ENCODE measurements around the gene SNN.

The SNN gene

GRCh38 chr16:11689031-11689840, 21.0 kb downstream of the SNN start:
- no peak overlapping the region for H2BK12ac ChIP-seq (ENCODE audit: low read length)
- H3K9me3 ChIP-seq (replicated peaks in 1 of 2; ENCODE audit: control insufficient read depth in 2 of 2, insufficient read depth in 1 of 2, low read depth in 1 of 2, low read length in 2 of 2), result no peaks in the 10 kb centered on the region
- H3K4me1 ChIP-seq (ENCODE audit: control insufficient read depth in 2 of 2, insufficient read depth in 1 of 2, low read depth in 1 of 2, low read length in 2 of 2), result peaks cover 5 to 6% of the 10 kb centered on the region in 2 donors
- no peak overlapping the region for H3K14ac ChIP-seq (ENCODE audit: low read length)
- no peak overlapping the region for H2AK5ac ChIP-seq (ENCODE audit: low read depth, low read length)
- peaks cover 15 to 70% of the 10 kb centered on the region in 2 donors for H3K36me3 ChIP-seq (replicated peaks in 1 of 2; ENCODE audit: control insufficient read depth in 2 of 2, insufficient read depth in 2 of 2, low read length in 2 of 2)
- peaks cover 1% of the 10 kb centered on the region for H3K79me1 ChIP-seq (ENCODE audit: low read depth, low read length)
- no peak overlapping the region for H3K23ac ChIP-seq (ENCODE audit: low read depth, low read length, poor library complexity)
- no CpG with 5 or more reads among the region's 3 CpGs for WGBS, 2 donors (ENCODE audit: extremely low coverage in 2 of 2, insufficient read length in 2 of 2, insufficient replicate concordance in 1 of 2)
- no peak overlapping the region for H2BK5ac ChIP-seq (ENCODE audit: low read length)
- H3K27me3 ChIP-seq (ENCODE audit: control insufficient read depth in 3 of 3, insufficient read depth in 3 of 3, low read depth in 1 of 3, low read length in 3 of 3), result no peaks in the 10 kb centered on the region
- no peak overlapping the region for H2BK120ac ChIP-seq (ENCODE audit: low read depth, low read length)
- H3K4me3 ChIP-seq (ENCODE audit: low read length in 2 of 2), result no peak overlapping the region
- no peak overlapping the region for H3K4ac ChIP-seq (ENCODE audit: low read length)
- H3K4me2 ChIP-seq (ENCODE audit: insufficient read depth, low read length, poor library complexity, severe bottlenecking), result no peak overlapping the region
- H3K27ac ChIP-seq (replicated peaks; ENCODE audit: low read length), result no peak overlapping the region
- no peak overlapping the region for H2AFZ ChIP-seq (ENCODE audit: low read length)
- H4K91ac ChIP-seq (ENCODE audit: low read depth, low read length, poor library complexity), result no peak overlapping the region
- H4K8ac ChIP-seq (ENCODE audit: low read depth, low read length), result no peak overlapping the region
- H2BK15ac ChIP-seq (ENCODE audit: low read length), result no peak overlapping the region
- no peak for DNase-seq (ENCODE audit: low spot score)
- no peak overlapping the region for H3K9ac ChIP-seq (ENCODE audit: low read depth, low read length, poor library complexity)
- H3K18ac ChIP-seq (ENCODE audit: low read length), result no peak overlapping the region

- DNase-seq (ENCODE audit: low spot score), result no peak
- Histone ChIP-seq H4K91ac (ENCODE audit: low read depth, low read length, poor library complexity) (no peak overlapping the region), H3K18ac (ENCODE audit: low read length) (no peak overlapping the region), H3K36me3 (replicated peaks in 1 of 2; ENCODE audit: control insufficient read depth in 2 of 2, insufficient read depth in 2 of 2, low read length in 2 of 2) (peaks cover 21 to 71% of the 10 kb centered on the region in 2 donors), H2BK5ac (ENCODE audit: low read length) (no peak overlapping the region), H2AK5ac (ENCODE audit: low read depth, low read length) (no peak overlapping the region), H3K27ac (replicated peaks; ENCODE audit: low read length) (no peak overlapping the region), H4K8ac (ENCODE audit: low read depth, low read length) (no peak overlapping the region), H3K4ac (ENCODE audit: low read length) (no peak overlapping the region), H3K9me3 (replicated peaks in 1 of 2; ENCODE audit: control insufficient read depth in 2 of 2, insufficient read depth in 1 of 2, low read depth in 1 of 2, low read length in 2 of 2) (no peaks in the 10 kb centered on the region), H3K4me3 (ENCODE audit: low read length in 2 of 2) (no peak overlapping the region), H3K9ac (ENCODE audit: low read depth, low read length, poor library complexity) (no peak overlapping the region), H2BK120ac (ENCODE audit: low read depth, low read length) (no peak overlapping the region), H3K27me3 (ENCODE audit: control insufficient read depth in 3 of 3, insufficient read depth in 3 of 3, low read depth in 1 of 3, low read length in 3 of 3) (no peaks in the 10 kb centered on the region), H3K14ac (ENCODE audit: low read length) (no peak overlapping the region), H3K79me1 (ENCODE audit: low read depth, low read length) (peaks cover 1% of the 10 kb centered on the region), H3K23ac (ENCODE audit: low read depth, low read length, poor library complexity) (no peak overlapping the region), H2BK12ac (ENCODE audit: low read length) (no peak overlapping the region), H2BK15ac (ENCODE audit: low read length) (no peak overlapping the region), H3K4me2 (ENCODE audit: insufficient read depth, low read length, poor library complexity, severe bottlenecking) (no peak overlapping the region), H3K4me1 (ENCODE audit: control insufficient read depth in 2 of 2, insufficient read depth in 1 of 2, low read depth in 1 of 2, low read length in 2 of 2) (peaks cover 5 to 6% of the 10 kb centered on the region in 2 donors), H2AFZ (ENCODE audit: low read length) (no peak overlapping the region)
- no CpG with 5 or more reads among the region's 5 CpGs for WGBS, 2 donors (ENCODE audit: extremely low coverage in 2 of 2, insufficient read length in 2 of 2, insufficient replicate concordance in 1 of 2)
These were observed 23.0 kb downstream of the SNN start for GRCh38 chr16:11691235-11691634.

GRCh38 chr16:11691771-11692170, 23.5 kb downstream of the SNN start:
- Histone ChIP-seq H3K4me2 (ENCODE audit: insufficient read depth, low read length, poor library complexity, severe bottlenecking) (no peak overlapping the region), H3K9me3 (replicated peaks in 1 of 2; ENCODE audit: control insufficient read depth in 2 of 2, insufficient read depth in 1 of 2, low read depth in 1 of 2, low read length in 2 of 2) (no peaks in the 10 kb centered on the region), H2BK15ac (ENCODE audit: low read length) (no peak overlapping the region), H3K36me3 (replicated peaks in 1 of 2; ENCODE audit: control insufficient read depth in 2 of 2, insufficient read depth in 2 of 2, low read length in 2 of 2) (peaks cover 21 to 71% of the 10 kb centered on the region in 2 donors), H3K9ac (ENCODE audit: low read depth, low read length, poor library complexity) (peak overlapping the region; percentile 25), H3K79me1 (ENCODE audit: low read depth, low read length) (peaks cover 1% of the 10 kb centered on the region), H3K23ac (ENCODE audit: low read depth, low read length, poor library complexity) (no peak overlapping the region), H3K27ac (replicated peaks; ENCODE audit: low read length) (no peak overlapping the region), H2BK5ac (ENCODE audit: low read length) (no peak overlapping the region), H3K4ac (ENCODE audit: low read length) (no peak overlapping the region), H4K8ac (ENCODE audit: low read depth, low read length) (no peak overlapping the region), H3K18ac (ENCODE audit: low read length) (peak overlapping the region; percentile 25), H3K4me3 (ENCODE audit: low read length in 2 of 2) (no peak overlapping the region), H4K91ac (ENCODE audit: low read depth, low read length, poor library complexity) (no peak overlapping the region), H2BK12ac (ENCODE audit: low read length) (no peak overlapping the region), H3K27me3 (ENCODE audit: control insufficient read depth in 3 of 3, insufficient read depth in 3 of 3, low read depth in 1 of 3, low read length in 3 of 3) (no peaks in the 10 kb centered on the region), H2AFZ (ENCODE audit: low read length) (no peak overlapping the region), H3K14ac (ENCODE audit: low read length) (no peak overlapping the region), H2BK120ac (ENCODE audit: low read depth, low read length) (no peak overlapping the region), H2AK5ac (ENCODE audit: low read depth, low read length) (no peak overlapping the region), H3K4me1 (ENCODE audit: control insufficient read depth in 2 of 2, insufficient read depth in 1 of 2, low read depth in 1 of 2, low read length in 2 of 2) (peaks cover 5 to 6% of the 10 kb centered on the region in 2 donors)
- no peak for DNase-seq (ENCODE audit: low spot score)
- WGBS, 2 donors (ENCODE audit: extremely low coverage in 2 of 2, insufficient read length in 2 of 2, insufficient replicate concordance in 1 of 2), result no CpG with 5 or more reads among the region's 15 CpGs

GRCh38 chr16:11692171-11692570, 23.9 kb downstream of the SNN start:
- no peak overlapping the region for H3K18ac ChIP-seq (ENCODE audit: low read length)
- H3K27me3 ChIP-seq (ENCODE audit: control insufficient read depth in 3 of 3, insufficient read depth in 3 of 3, low read depth in 1 of 3, low read length in 3 of 3), result no peaks in the 10 kb centered on the region
- DNase-seq (ENCODE audit: low spot score), result no peak
- H3K36me3 ChIP-seq (replicated peaks in 1 of 2; ENCODE audit: control insufficient read depth in 2 of 2, insufficient read depth in 2 of 2, low read length in 2 of 2), result peaks cover 21 to 71% of the 10 kb centered on the region in 2 donors
- no peak overlapping the region for H2BK5ac ChIP-seq (ENCODE audit: low read length)
- no peak overlapping the region for H4K8ac ChIP-seq (ENCODE audit: low read depth, low read length)
- H3K9ac ChIP-seq (ENCODE audit: low read depth, low read length, poor library complexity), result no peak overlapping the region
- H3K14ac ChIP-seq (ENCODE audit: low read length), result no peak overlapping the region
- H3K4ac ChIP-seq (ENCODE audit: low read length), result no peak overlapping the region
- H3K4me3 ChIP-seq (ENCODE audit: low read length in 2 of 2), result no peak overlapping the region
- H3K4me2 ChIP-seq (ENCODE audit: insufficient read depth, low read length, poor library complexity, severe bottlenecking), result no peak overlapping the region
- H3K23ac ChIP-seq (ENCODE audit: low read depth, low read length, poor library complexity), result no peak overlapping the region
- H2AFZ ChIP-seq (ENCODE audit: low read length), result no peak overlapping the region
- no peak overlapping the region for H2BK120ac ChIP-seq (ENCODE audit: low read depth, low read length)
- no peak overlapping the region for H3K27ac ChIP-seq (replicated peaks; ENCODE audit: low read length)
- no CpG with 5 or more reads among the region's 8 CpGs for WGBS, 2 donors (ENCODE audit: extremely low coverage in 2 of 2, insufficient read length in 2 of 2, insufficient replicate concordance in 1 of 2)
- H4K91ac ChIP-seq (ENCODE audit: low read depth, low read length, poor library complexity), result no peak overlapping the region
- H2BK15ac ChIP-seq (ENCODE audit: low read length), result no peak overlapping the region
- H3K79me1 ChIP-seq (ENCODE audit: low read depth, low read length), result peaks cover 1% of the 10 kb centered on the region
- H3K4me1 ChIP-seq (ENCODE audit: control insufficient read depth in 2 of 2, insufficient read depth in 1 of 2, low read depth in 1 of 2, low read length in 2 of 2), result peaks cover 5 to 6% of the 10 kb centered on the region in 2 donors
- H2AK5ac ChIP-seq (ENCODE audit: low read depth, low read length), result no peak overlapping the region
- no peak overlapping the region for H2BK12ac ChIP-seq (ENCODE audit: low read length)
- H3K9me3 ChIP-seq (replicated peaks in 1 of 2; ENCODE audit: control insufficient read depth in 2 of 2, insufficient read depth in 1 of 2, low read depth in 1 of 2, low read length in 2 of 2), result no peaks in the 10 kb centered on the region
